GM12891 (cell line): Measurements from ENCODE around the gene IGF2BP1.

Experiments used
- POLR2A ChIP-seq: IDR thresholded peaks from 2 replicates; pipeline ENCODE4 v1.6.1; 2011; ENCODE audit warnings: low read depth, low read length, control low read depth
- SPI1 ChIP-seq: IDR thresholded peaks from 2 replicates; pipeline ENCODE4 v1.6.1; 2011; ENCODE audit warnings: low read depth, low read length, control low read depth

DNA sequence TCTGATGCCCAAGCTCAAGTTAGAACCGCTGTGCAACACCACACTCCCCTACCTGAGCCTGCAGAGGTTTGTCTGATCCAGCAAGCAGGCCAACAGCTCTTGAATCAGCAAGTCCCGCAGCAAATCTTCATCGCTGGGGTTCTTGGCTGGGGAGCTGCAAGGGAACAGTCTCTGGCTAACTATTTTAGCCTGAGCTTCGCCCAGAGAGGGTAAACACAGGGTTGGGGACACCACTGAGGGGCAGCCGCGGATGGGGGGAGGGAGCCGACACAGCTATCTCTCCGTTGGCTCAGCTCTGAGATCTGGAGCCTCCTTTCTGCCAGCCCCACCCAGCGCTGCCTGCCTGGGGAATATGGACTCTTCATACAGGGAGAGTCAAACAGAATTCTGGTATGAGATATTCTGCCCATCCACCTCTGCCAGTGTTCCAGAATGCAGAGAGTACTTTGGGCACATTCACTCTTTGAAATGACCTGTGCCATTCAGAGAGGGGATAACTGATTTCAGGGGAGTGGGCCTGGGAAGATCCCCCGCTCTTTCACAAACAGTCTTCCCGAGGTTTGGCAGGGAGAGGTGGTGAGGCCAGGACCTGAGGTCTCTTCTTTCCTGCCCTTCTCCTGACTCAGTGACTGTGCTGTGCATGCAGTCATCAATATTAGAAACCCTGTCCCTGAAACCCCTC, 36.2 kb upstream of the IGF2BP1 start:
- TF ChIP-seq POLR2A, result no peak
- TF ChIP-seq SPI1, result no peak
